WTC11 (cell line): Measurements from ENCODE around the gene RAB7A. TPM values are rescaled to one million over a fixed set of nuclear protein-coding genes. Genes with fewer than 3 reads are reported as not detected.
A peak's percentile ranks its signal among the peaks of the same experiment; 100 is the strongest.
"Not testable (repeated sequence)": the region's sequence is repeated elsewhere in the genome, so short reads cannot be mapped to it uniquely, and the experiment has no call there.

Source experiments
- ATAC-seq: fragments of 200-7000 bp; cut with Tn5 transposase; 2 replicates; pipeline ENCODE4 v1.10.0; 2021; ENCODE audit warnings: mild to moderate bottlenecking, moderate library complexity
- CTCF ChIA-PET: fragments of 300-600 bp; sonication (Branson Sonifier 250); formaldehyde crosslinking; loops from one replicate; lab custom pipeline; 2021; ENCODE audit warnings: antibody characterized with exemption; lab: Charles Lee
- POLR2A ChIA-PET: fragments of 350-600 bp; sonication (Branson Sonifier 250); formaldehyde crosslinking; loops from one replicate; lab custom pipeline; 2021; ENCODE audit warnings: antibody characterized with exemption; lab: Charles Lee
- DNase-seq: peaks from one replicate; pipeline ENCODE4 v3.0.0; 2021; ENCODE audit warnings: low spot score
- H3K27ac Mint-ChIP-seq: 2 replicates; pipeline ENCODE4 v1.8.0; 2021; ENCODE audit warnings: mixed read lengths
- H3K27me3 Mint-ChIP-seq: 2 replicates; pipeline ENCODE4 v1.8.0; 2021; ENCODE audit warnings: low read depth, mild to moderate bottlenecking, moderate library complexity, mixed read lengths
- H3K36me3 Mint-ChIP-seq: 2 replicates; pipeline ENCODE4 v1.8.0; 2021; ENCODE audit warnings: mixed read lengths
- H3K4me1 Mint-ChIP-seq: 2 replicates; pipeline ENCODE4 v1.8.0; 2022; ENCODE audit warnings: mixed read lengths
- H3K4me3 Mint-ChIP-seq: 2 replicates; pipeline ENCODE4 v1.8.0; 2021; ENCODE audit warnings: mild to moderate bottlenecking, moderate library complexity, mixed read lengths
- H3K9me3 Mint-ChIP-seq: 2 replicates; pipeline ENCODE4 v1.8.0; 2021; ENCODE audit warnings: mixed read lengths
- FOXK1 ChIP-seq: sonication (generic); formaldehyde crosslinking; IDR thresholded peaks from 2 replicates; pipeline ENCODE4 v1.8.0; 2022; ENCODE audit warnings: mild to moderate bottlenecking, moderate library complexity, missing genetic modification reagents
- GTF2I ChIP-seq: fragments of 250-450 bp; sonication (Bioruptor Pico); conservative IDR thresholded peaks from 2 replicates; pipeline ENCODE4 v1.4.0; 2021; ENCODE audit warnings: mild to moderate bottlenecking
- NFATC4 ChIP-seq: fragments of 250-450 bp; sonication (Bioruptor Pico); IDR thresholded peaks from 2 replicates; pipeline ENCODE4 v1.9.0; 2021; ENCODE audit warnings: mild to moderate bottlenecking
- TCF7 ChIP-seq: sonication (generic); formaldehyde crosslinking; IDR thresholded peaks from 2 replicates; pipeline ENCODE4 v1.8.0; 2022; ENCODE audit warnings: mild to moderate bottlenecking, low read depth, missing genetic modification reagents, moderate library complexity
- total RNA-seq: library from RNA; stranded (reverse); gene quantifications from 3 replicates; pipeline ENCODE4 v1.2.3, GENCODE V29; 2021
- TF ChIP-seq, protein P1 (sequence below): sonication (generic); formaldehyde crosslinking; IDR thresholded peaks from 2 replicates; pipeline ENCODE4 v1.8.1; 2023; ENCODE audit warnings: mild to moderate bottlenecking, moderate library complexity, missing genetic modification reagents
- TF ChIP-seq, protein P2 (sequence below): sonication (generic); formaldehyde crosslinking; IDR thresholded peaks from 2 replicates; pipeline ENCODE4 v1.8.1; 2022; ENCODE audit warnings: mild to moderate bottlenecking, moderate library complexity, missing genetic modification reagents
- TF ChIP-seq, protein P3 (sequence below): sonication (generic); formaldehyde crosslinking; IDR thresholded peaks from 2 replicates; pipeline ENCODE4 v1.8.1; 2022; ENCODE audit warnings: missing genetic modification reagents, borderline replicate concordance
- TF ChIP-seq, protein P4 (sequence below): sonication (generic); formaldehyde crosslinking; IDR thresholded peaks from 2 replicates; pipeline ENCODE4 v1.8.1; 2022; ENCODE audit warnings: mild to moderate bottlenecking, missing genetic modification reagents, moderate library complexity, borderline replicate concordance
- TF ChIP-seq, protein P5 (sequence below): sonication (generic); formaldehyde crosslinking; IDR thresholded peaks from 2 replicates; pipeline ENCODE4 v1.8.1; 2023; ENCODE audit warnings: mild to moderate bottlenecking, missing genetic modification reagents
- TF ChIP-seq, protein P6 (sequence below): fragments of 250-450 bp; sonication (Bioruptor Pico); IDR thresholded peaks from 2 replicates; pipeline ENCODE4 v1.9.0; 2021; ENCODE audit warnings: mild to moderate bottlenecking, borderline replicate concordance
- TF ChIP-seq, protein P7 (sequence below): fragments of 250-450 bp; sonication (Bioruptor Pico); IDR thresholded peaks from 2 replicates; pipeline ENCODE4 v2.1.2; 2022; ENCODE audit warnings: mild to moderate bottlenecking, moderate library complexity
- TF ChIP-seq, protein P8 (sequence below): sonication (generic); formaldehyde crosslinking; IDR thresholded peaks from 2 replicates; pipeline ENCODE4 v1.8.1; 2023; ENCODE audit warnings: mild to moderate bottlenecking, missing genetic modification reagents

The RAB7A gene
- total RNA-seq, 1 experiment from 2014 or later = 184 TPM

DNA sequence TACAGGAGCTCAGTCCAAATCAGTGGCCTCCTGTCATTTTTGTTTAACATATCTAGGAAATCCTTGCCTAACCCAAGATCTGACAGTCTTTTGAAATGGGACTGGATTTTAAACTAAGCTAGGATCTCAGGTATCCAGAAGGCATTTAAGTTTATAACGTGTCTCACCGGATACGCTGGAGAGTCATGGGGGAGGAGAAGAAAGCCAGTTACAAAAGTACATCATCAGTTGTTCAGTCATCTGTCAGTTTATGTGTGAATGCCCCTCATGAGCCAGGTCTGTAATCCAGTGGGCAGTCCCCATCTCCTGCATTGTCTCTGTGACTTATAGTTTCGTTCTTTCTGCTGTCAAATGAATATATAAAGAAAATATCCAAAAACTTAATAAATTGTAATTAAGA, 44.4 kb downstream of the RAB7A start:
- ChIA-PET CTCF (interaction anchor here (0.6 to 4.2 kb wide), 4 partner anchors 17 to 1091 kb away, joined by 3 to 16 read pairs (median 4); no protein-coding TSS in a partner anchor), POLR2A (no interaction called here)
- H3K4me1 Mint-ChIP-seq = peaks cover 54% of the 10 kb centered on the region
- ATAC-seq (no peak), DNase-seq (no peak)
- no peak for TF ChIP-seq TCF7 (CRISPR knock-in tag)
- TF ChIP-seq, protein P1, sequence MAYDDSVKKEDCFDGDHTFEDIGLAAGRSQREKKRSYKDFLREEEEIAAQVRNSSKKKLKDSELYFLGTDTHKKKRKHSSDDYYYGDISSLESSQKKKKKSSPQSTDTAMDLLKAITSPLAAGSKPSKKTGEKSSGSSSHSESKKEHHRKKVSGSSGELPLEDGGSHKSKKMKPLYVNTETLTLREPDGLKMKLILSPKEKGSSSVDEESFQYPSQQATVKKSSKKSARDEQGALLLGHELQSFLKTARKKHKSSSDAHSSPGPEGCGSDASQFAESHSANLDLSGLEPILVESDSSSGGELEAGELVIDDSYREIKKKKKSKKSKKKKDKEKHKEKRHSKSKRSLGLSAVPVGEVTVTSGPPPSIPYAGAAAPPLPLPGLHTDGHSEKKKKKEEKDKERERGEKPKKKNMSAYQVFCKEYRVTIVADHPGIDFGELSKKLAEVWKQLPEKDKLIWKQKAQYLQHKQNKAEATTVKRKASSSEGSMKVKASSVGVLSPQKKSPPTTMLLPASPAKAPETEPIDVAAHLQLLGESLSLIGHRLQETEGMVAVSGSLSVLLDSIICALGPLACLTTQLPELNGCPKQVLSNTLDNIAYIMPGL (CRISPR knock-in tag) = no peak
- no peak overlapping the region for H3K4me3 Mint-ChIP-seq
- H3K9me3 Mint-ChIP-seq = peaks cover 18% of the 10 kb centered on the region
- H3K27ac Mint-ChIP-seq = no peak overlapping the region
- no peaks in the 10 kb centered on the region for H3K27me3 Mint-ChIP-seq
- H3K36me3 Mint-ChIP-seq = peaks cover 21% of the 10 kb centered on the region

DNA sequence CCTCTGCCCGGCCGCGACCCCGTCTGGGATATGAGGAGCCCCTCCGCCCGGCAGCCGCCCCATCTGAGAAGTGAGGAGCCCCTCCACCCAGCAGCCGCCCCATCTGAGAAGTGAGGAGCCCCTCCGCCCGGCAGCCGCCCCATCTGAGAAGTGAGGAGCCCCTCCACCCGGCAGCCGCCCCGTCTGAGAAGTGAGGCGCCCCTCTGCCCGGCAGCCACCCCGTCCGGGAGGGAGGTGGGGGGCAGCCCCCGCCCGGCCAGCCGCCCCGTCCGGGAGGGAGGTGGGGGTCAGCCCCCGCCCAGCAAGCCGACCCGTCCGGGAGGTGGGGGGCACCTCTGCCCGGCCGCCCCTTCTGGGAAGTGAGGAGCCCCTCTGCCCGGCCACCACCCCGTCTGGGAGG, 47.2 kb downstream of the RAB7A start:
- H3K36me3 Mint-ChIP-seq = peaks cover 25% of the 10 kb centered on the region
- H3K4me3 Mint-ChIP-seq, H3K27ac Mint-ChIP-seq, POLR2A ChIA-PET, DNase-seq, ATAC-seq, H3K27me3 Mint-ChIP-seq: not testable (repeated sequence)
- CTCF ChIA-PET = interaction anchor here (1.1 kb wide), 1 partner anchor 72 kb away, joined by 3 read pairs; no protein-coding TSS in a partner anchor
- H3K9me3 Mint-ChIP-seq = peaks cover 18% of the 10 kb centered on the region
- H3K4me1 Mint-ChIP-seq = peaks cover 39% of the 10 kb centered on the region

DNA sequence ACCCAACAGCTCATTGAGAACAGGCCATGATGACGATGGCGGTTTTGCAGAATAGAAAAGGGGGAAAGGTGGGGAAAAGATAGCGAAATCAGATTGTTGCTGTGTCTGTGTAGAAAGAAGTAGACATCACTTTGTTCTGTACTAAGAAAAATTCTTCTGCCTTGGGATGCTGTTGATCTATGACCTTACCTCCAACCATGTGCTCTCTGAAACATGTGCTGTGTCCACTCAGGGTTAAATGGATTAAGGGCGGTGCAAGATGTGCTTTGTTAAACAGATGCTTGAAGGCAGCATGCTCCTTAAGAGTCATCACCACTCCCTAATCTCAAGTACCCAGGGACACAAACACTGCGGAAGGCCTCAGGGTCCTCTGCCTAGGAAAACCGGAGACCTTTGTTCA, 47.6 kb downstream of the RAB7A start:
- Mint-ChIP-seq H3K36me3 (peaks cover 25% of the 10 kb centered on the region), H3K4me1 (peaks cover 40% of the 10 kb centered on the region), H3K9me3 (peaks cover 18% of the 10 kb centered on the region), H3K27ac (peak overlapping the region; percentile 83)
- POLR2A ChIA-PET, H3K27me3 Mint-ChIP-seq, H3K4me3 Mint-ChIP-seq, ATAC-seq, DNase-seq: not testable (repeated sequence)
- CTCF ChIA-PET = interaction anchor here (1.1 kb wide), 1 partner anchor 72 kb away, joined by 3 read pairs; no protein-coding TSS in a partner anchor

DNA sequence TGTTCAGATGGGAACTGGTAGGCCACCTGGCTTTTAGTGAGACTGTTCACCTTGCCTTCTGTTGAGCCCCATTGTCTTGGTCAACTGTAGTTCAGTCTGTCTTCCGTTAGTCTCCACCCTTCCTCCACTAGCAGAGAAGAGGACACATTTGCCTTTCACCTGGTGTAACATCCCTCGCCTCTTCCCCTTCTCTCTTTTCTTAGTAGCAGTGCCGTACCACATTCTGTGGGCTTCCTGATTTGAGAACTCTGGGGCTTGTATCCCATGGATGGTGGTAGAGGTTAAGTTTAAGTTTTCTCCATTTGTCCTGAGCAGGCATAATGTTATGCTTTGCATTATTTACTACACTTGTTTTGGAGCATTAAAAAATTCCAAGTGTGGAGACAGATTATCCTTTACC, 49.3 kb downstream of the RAB7A start:
- Mint-ChIP-seq H3K27ac (peak overlapping the region; percentile 9; the same call in 1 of the 2 replicates), H3K4me3 (no peak overlapping the region)
- TF ChIP-seq, protein P2, sequence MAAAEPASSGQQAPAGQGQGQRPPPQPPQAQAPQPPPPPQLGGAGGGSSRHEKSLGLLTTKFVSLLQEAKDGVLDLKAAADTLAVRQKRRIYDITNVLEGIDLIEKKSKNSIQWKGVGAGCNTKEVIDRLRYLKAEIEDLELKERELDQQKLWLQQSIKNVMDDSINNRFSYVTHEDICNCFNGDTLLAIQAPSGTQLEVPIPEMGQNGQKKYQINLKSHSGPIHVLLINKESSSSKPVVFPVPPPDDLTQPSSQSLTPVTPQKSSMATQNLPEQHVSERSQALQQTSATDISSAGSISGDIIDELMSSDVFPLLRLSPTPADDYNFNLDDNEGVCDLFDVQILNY = no peak
- no peak for TF ChIP-seq GTF2I
- TF ChIP-seq, protein P3, sequence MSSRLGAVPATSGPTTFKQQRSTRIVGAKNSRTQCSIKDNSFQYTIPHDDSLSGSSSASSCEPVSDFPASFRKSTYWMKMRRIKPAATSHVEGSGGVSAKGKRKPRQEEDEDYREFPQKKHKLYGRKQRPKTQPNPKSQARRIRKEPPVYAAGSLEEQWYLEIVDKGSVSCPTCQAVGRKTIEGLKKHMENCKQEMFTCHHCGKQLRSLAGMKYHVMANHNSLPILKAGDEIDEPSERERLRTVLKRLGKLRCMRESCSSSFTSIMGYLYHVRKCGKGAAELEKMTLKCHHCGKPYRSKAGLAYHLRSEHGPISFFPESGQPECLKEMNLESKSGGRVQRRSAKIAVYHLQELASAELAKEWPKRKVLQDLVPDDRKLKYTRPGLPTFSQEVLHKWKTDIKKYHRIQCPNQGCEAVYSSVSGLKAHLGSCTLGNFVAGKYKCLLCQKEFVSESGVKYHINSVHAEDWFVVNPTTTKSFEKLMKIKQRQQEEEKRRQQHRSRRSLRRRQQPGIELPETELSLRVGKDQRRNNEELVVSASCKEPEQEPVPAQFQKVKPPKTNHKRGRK = no peak
- no peak for TF ChIP-seq FOXK1
- TF ChIP-seq, protein P4, sequence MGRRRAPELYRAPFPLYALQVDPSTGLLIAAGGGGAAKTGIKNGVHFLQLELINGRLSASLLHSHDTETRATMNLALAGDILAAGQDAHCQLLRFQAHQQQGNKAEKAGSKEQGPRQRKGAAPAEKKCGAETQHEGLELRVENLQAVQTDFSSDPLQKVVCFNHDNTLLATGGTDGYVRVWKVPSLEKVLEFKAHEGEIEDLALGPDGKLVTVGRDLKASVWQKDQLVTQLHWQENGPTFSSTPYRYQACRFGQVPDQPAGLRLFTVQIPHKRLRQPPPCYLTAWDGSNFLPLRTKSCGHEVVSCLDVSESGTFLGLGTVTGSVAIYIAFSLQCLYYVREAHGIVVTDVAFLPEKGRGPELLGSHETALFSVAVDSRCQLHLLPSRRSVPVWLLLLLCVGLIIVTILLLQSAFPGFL (CRISPR knock-in tag) = no peak
- no peak for TF ChIP-seq NFATC4 (CRISPR knock-in tag)
- TF ChIP-seq, protein P5, sequence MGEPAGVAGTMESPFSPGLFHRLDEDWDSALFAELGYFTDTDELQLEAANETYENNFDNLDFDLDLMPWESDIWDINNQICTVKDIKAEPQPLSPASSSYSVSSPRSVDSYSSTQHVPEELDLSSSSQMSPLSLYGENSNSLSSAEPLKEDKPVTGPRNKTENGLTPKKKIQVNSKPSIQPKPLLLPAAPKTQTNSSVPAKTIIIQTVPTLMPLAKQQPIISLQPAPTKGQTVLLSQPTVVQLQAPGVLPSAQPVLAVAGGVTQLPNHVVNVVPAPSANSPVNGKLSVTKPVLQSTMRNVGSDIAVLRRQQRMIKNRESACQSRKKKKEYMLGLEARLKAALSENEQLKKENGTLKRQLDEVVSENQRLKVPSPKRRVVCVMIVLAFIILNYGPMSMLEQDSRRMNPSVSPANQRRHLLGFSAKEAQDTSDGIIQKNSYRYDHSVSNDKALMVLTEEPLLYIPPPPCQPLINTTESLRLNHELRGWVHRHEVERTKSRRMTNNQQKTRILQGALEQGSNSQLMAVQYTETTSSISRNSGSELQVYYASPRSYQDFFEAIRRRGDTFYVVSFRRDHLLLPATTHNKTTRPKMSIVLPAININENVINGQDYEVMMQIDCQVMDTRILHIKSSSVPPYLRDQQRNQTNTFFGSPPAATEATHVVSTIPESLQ (CRISPR knock-in tag) = no peak
- TF ChIP-seq, protein P6, sequence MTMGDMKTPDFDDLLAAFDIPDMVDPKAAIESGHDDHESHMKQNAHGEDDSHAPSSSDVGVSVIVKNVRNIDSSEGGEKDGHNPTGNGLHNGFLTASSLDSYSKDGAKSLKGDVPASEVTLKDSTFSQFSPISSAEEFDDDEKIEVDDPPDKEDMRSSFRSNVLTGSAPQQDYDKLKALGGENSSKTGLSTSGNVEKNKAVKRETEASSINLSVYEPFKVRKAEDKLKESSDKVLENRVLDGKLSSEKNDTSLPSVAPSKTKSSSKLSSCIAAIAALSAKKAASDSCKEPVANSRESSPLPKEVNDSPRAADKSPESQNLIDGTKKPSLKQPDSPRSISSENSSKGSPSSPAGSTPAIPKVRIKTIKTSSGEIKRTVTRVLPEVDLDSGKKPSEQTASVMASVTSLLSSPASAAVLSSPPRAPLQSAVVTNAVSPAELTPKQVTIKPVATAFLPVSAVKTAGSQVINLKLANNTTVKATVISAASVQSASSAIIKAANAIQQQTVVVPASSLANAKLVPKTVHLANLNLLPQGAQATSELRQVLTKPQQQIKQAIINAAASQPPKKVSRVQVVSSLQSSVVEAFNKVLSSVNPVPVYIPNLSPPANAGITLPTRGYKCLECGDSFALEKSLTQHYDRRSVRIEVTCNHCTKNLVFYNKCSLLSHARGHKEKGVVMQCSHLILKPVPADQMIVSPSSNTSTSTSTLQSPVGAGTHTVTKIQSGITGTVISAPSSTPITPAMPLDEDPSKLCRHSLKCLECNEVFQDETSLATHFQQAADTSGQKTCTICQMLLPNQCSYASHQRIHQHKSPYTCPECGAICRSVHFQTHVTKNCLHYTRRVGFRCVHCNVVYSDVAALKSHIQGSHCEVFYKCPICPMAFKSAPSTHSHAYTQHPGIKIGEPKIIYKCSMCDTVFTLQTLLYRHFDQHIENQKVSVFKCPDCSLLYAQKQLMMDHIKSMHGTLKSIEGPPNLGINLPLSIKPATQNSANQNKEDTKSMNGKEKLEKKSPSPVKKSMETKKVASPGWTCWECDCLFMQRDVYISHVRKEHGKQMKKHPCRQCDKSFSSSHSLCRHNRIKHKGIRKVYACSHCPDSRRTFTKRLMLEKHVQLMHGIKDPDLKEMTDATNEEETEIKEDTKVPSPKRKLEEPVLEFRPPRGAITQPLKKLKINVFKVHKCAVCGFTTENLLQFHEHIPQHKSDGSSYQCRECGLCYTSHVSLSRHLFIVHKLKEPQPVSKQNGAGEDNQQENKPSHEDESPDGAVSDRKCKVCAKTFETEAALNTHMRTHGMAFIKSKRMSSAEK = no peak
- TF ChIP-seq, protein P7, sequence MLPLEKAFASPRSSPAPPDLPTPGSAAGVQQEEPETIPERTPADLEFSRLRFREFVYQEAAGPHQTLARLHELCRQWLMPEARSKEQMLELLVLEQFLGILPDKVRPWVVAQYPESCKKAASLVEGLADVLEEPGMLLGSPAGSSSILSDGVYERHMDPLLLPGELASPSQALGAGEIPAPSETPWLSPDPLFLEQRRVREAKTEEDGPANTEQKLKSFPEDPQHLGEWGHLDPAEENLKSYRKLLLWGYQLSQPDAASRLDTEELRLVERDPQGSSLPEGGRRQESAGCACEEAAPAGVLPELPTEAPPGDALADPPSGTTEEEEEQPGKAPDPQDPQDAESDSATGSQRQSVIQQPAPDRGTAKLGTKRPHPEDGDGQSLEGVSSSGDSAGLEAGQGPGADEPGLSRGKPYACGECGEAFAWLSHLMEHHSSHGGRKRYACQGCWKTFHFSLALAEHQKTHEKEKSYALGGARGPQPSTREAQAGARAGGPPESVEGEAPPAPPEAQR (CRISPR knock-in tag) = no peak
- TF ChIP-seq, protein P8, sequence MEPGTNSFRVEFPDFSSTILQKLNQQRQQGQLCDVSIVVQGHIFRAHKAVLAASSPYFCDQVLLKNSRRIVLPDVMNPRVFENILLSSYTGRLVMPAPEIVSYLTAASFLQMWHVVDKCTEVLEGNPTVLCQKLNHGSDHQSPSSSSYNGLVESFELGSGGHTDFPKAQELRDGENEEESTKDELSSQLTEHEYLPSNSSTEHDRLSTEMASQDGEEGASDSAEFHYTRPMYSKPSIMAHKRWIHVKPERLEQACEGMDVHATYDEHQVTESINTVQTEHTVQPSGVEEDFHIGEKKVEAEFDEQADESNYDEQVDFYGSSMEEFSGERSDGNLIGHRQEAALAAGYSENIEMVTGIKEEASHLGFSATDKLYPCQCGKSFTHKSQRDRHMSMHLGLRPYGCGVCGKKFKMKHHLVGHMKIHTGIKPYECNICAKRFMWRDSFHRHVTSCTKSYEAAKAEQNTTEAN (CRISPR knock-in tag) = no peak

More for the DNA sequence above, 49.3 kb downstream of the RAB7A start:
- no peak for ATAC-seq
- Mint-ChIP-seq H3K36me3 (peaks cover 25% of the 10 kb centered on the region), H3K27me3 (no peaks in the 10 kb centered on the region), H3K9me3 (peaks cover 18% of the 10 kb centered on the region), H3K4me1 (peaks cover 43% of the 10 kb centered on the region)
- ChIA-PET POLR2A (no interaction called here), CTCF (no interaction called here)
- no peak for DNase-seq
